Measurements from ENCODE around the gene TENT4A.

Gene TENT4A

DNA sequence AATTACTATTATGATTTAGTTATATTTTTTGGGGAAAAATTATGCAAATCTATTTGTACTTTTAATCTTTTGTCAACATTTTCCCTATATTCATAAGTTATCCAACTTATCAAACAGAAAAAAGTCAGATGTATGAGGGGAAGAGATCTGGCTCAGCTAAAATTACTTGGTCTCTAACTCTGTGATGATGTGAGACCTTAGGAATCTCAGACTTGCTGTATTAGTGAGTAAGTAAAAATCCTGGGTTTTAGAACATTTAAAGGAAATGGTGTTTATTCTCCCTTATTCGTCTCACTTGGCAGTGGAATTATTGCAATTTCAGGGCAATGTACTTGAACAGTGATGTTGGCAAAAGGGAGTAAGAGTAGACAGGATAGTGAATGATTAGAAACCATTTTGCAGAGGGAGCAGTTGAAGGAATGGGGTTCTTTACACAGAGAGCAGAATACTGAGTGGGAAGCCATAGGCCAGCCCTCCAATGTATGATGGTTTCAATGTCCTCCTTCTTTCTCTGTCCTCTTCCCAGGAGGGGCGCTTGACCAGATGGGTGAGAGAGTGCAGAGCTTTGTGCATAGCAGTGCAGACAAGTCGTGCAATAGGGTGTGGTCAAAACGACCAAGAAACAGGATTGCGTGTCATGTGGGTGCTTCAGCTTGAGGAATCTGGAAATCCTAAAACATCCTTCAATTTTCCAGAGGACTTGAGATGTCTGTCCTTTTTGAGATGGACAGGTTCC is 91.7 kb downstream of the TENT4A start:
- Histone ChIP-seq H2AFZ (ENCODE audit: low read length) (no peak overlapping the region), H2BK5ac (ENCODE audit: low read length) (no peak overlapping the region), H3K4me2 (ENCODE audit: insufficient read depth, low read length, poor library complexity, severe bottlenecking) (no peak overlapping the region), H2AK5ac (ENCODE audit: low read depth, low read length) (no peak overlapping the region), H2BK120ac (ENCODE audit: low read depth, low read length) (no peak overlapping the region), H3K9me3 (replicated peaks in 1 of 2; ENCODE audit: control insufficient read depth in 2 of 2, insufficient read depth in 1 of 2, low read depth in 1 of 2, low read length in 2 of 2) (peaks cover 0 to 4% of the 10 kb centered on the region in 2 donors), H4K8ac (ENCODE audit: low read depth, low read length) (no peak overlapping the region), H3K9ac (ENCODE audit: low read depth, low read length, poor library complexity) (no peak overlapping the region), H3K18ac (ENCODE audit: low read length) (no peak overlapping the region), H3K4me3 (ENCODE audit: low read length in 2 of 2) (no peak overlapping the region), H2BK15ac (ENCODE audit: low read length) (no peak overlapping the region), H3K36me3 (replicated peaks in 1 of 2; ENCODE audit: control insufficient read depth in 2 of 2, insufficient read depth in 2 of 2, low read length in 2 of 2) (no peaks in the 10 kb centered on the region), H3K4ac (ENCODE audit: low read length) (no peak overlapping the region), H3K4me1 (ENCODE audit: control insufficient read depth in 2 of 2, insufficient read depth in 1 of 2, low read depth in 1 of 2, low read length in 2 of 2) (no peaks in the 10 kb centered on the region), H3K27me3 (ENCODE audit: control insufficient read depth in 3 of 3, insufficient read depth in 3 of 3, low read depth in 1 of 3, low read length in 3 of 3) (no peaks in the 10 kb centered on the region), H3K79me1 (ENCODE audit: low read depth, low read length) (no peaks in the 10 kb centered on the region), H3K14ac (ENCODE audit: low read length) (no peak overlapping the region), H4K91ac (ENCODE audit: low read depth, low read length, poor library complexity) (no peak overlapping the region), H3K23ac (ENCODE audit: low read depth, low read length, poor library complexity) (no peak overlapping the region), H3K27ac (replicated peaks; ENCODE audit: low read length) (no peak overlapping the region), H2BK12ac (ENCODE audit: low read length) (no peak overlapping the region)
- no CpG with 5 or more reads among the region's 5 CpGs for WGBS, 2 donors (ENCODE audit: extremely low coverage in 2 of 2, insufficient read length in 2 of 2, insufficient replicate concordance in 1 of 2)
- no peak for DNase-seq (ENCODE audit: low spot score)

DNA sequence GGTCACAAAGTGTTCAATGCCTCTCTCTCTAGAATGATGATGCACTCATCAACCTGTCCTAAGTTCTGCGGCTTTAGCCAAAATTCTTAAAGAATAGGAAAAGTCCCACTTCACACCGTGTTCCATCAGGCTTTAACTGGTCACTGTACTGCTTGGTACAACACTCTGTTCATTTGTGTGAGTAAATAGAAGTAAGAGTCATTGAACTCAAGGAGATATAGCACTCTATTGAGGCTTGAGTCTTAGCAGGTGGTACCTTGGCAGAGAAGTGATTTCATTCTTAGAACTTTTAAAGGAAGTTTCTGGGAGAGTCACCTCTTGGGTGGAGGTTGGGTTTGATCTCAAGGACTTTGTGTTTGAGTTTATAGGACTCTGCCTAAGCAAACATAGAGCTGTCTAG is 92.6 kb downstream of the TENT4A start:
- Histone ChIP-seq H4K8ac (ENCODE audit: low read depth, low read length) (no peak overlapping the region), H3K27ac (replicated peaks; ENCODE audit: low read length) (no peak overlapping the region)

More for the DNA sequence above, 92.6 kb downstream of the TENT4A start:
- H2BK12ac ChIP-seq (ENCODE audit: low read length): no peak overlapping the region
- no peak overlapping the region for H4K91ac ChIP-seq (ENCODE audit: low read depth, low read length, poor library complexity)
- no peak overlapping the region for H2BK5ac ChIP-seq (ENCODE audit: low read length)
- H3K4ac ChIP-seq (ENCODE audit: low read length): no peak overlapping the region
- no peak overlapping the region for H2AFZ ChIP-seq (ENCODE audit: low read length)
- H3K27me3 ChIP-seq (ENCODE audit: control insufficient read depth in 3 of 3, insufficient read depth in 3 of 3, low read depth in 1 of 3, low read length in 3 of 3): no peaks in the 10 kb centered on the region
- H3K4me2 ChIP-seq (ENCODE audit: insufficient read depth, low read length, poor library complexity, severe bottlenecking): no peak overlapping the region
- H2AK5ac ChIP-seq (ENCODE audit: low read depth, low read length): no peak overlapping the region
- H3K9me3 ChIP-seq (replicated peaks in 1 of 2; ENCODE audit: control insufficient read depth in 2 of 2, insufficient read depth in 1 of 2, low read depth in 1 of 2, low read length in 2 of 2): peaks cover 0 to 4% of the 10 kb centered on the region in 2 donors
- no peak overlapping the region for H3K18ac ChIP-seq (ENCODE audit: low read length)
- no peak overlapping the region for H3K23ac ChIP-seq (ENCODE audit: low read depth, low read length, poor library complexity)
- no peak overlapping the region for H2BK15ac ChIP-seq (ENCODE audit: low read length)
- H3K14ac ChIP-seq (ENCODE audit: low read length): no peak overlapping the region
- no peak overlapping the region for H3K9ac ChIP-seq (ENCODE audit: low read depth, low read length, poor library complexity)
- no peaks in the 10 kb centered on the region for H3K79me1 ChIP-seq (ENCODE audit: low read depth, low read length)
- no peaks in the 10 kb centered on the region for H3K36me3 ChIP-seq (replicated peaks in 1 of 2; ENCODE audit: control insufficient read depth in 2 of 2, insufficient read depth in 2 of 2, low read length in 2 of 2)
- DNase-seq (ENCODE audit: low spot score): no peak
- no CpG with 5 or more reads among the region's 2 CpGs for WGBS, 2 donors (ENCODE audit: extremely low coverage in 2 of 2, insufficient read length in 2 of 2, insufficient replicate concordance in 1 of 2)
- no peak overlapping the region for H3K4me3 ChIP-seq (ENCODE audit: low read length in 2 of 2)
- no peak overlapping the region for H2BK120ac ChIP-seq (ENCODE audit: low read depth, low read length)
- H3K4me1 ChIP-seq (ENCODE audit: control insufficient read depth in 2 of 2, insufficient read depth in 1 of 2, low read depth in 1 of 2, low read length in 2 of 2): no peaks in the 10 kb centered on the region
